GM21576 (cell line): ENCODE results near the gene USH1C.

Experiments
- ATAC-seq: cut with Tn5 transposase; IDR thresholded peaks from one replicate; pipeline ENCODE4 v1.9.1; 2021; ENCODE audit warnings: mild to moderate bottlenecking, moderate library complexity; ENCODE audit not compliant: unreplicated experiment

The USH1C gene

GRCh38 chr11:17443926-17444690 lies 100.1 kb downstream of the USH1C start:
- no peak for ATAC-seq
